ENCODE measurements around the gene AFDN.

Gene AFDN

GRCh38 chr6:168005796-168006195 is 179.1 kb downstream of the AFDN start:
- no peak for FAIRE-seq

GRCh38 chr6:168007592-168008338 is 181.1 kb downstream of the AFDN start:
- FAIRE-seq, result no peak

GRCh38 chr6:168009331-168009730 is 182.6 kb downstream of the AFDN start:
- no peak for FAIRE-seq

GRCh38 chr6:168011291-168011690 is 184.6 kb downstream of the AFDN start:
- FAIRE-seq, result no peak

- no peak for FAIRE-seq
These were observed 185.9 kb downstream of the AFDN start for GRCh38 chr6:168012431-168013249.

- no peak for FAIRE-seq
These were observed 186.7 kb downstream of the AFDN start for GRCh38 chr6:168013250-168013915.

GRCh38 chr6:168014428-168014827 is 187.7 kb downstream of the AFDN start:
- no peak for FAIRE-seq

- no peak for FAIRE-seq
These were observed 188.3 kb downstream of the AFDN start for GRCh38 chr6:168015009-168015408.

- FAIRE-seq, result no peak
These were observed 188.9 kb downstream of the AFDN start for GRCh38 chr6:168015482-168016175.

- FAIRE-seq, result no peak
These were observed 189.5 kb downstream of the AFDN start for GRCh38 chr6:168016176-168016620.

- FAIRE-seq, result no peak
These were observed 190.2 kb downstream of the AFDN start for GRCh38 chr6:168016721-168017525.

- FAIRE-seq, result no peak
These were observed 190.9 kb downstream of the AFDN start for GRCh38 chr6:168017629-168018028.

GRCh38 chr6:168018664-168019063 is 192.0 kb downstream of the AFDN start:
- FAIRE-seq, result no peak

GRCh38 chr6:168020242-168020641 is 193.5 kb downstream of the AFDN start:
- no peak for FAIRE-seq

GRCh38 chr6:168021581-168021980 is 194.9 kb downstream of the AFDN start:
- FAIRE-seq, result no peak

All from A204.1 (cell line).